Measurements from ENCODE around the gene SLAMF9.

Gene SLAMF9

GRCh38 chr1:159974350-159974965, 20.4 kb upstream of the SLAMF9 start:
- Histone ChIP-seq H3K27me3 (ENCODE audit: low read depth, low read length) (peaks cover 7% of the 10 kb centered on the region), H3K4me3 (ENCODE audit: low read depth in 1 of 2, low read length in 2 of 2) (no peak overlapping the region), H3K36me3 (ENCODE audit: control insufficient read depth in 1 of 2, insufficient read depth in 2 of 2, low read length in 2 of 2) (no peaks in the 10 kb centered on the region), H3K9me3 (ENCODE audit: control insufficient read depth in 1 of 2, low read length in 2 of 2) (no peaks in the 10 kb centered on the region), H3K4me1 (ENCODE audit: control insufficient read depth in 1 of 2, insufficient read depth in 2 of 2, low read length in 2 of 2) (peaks cover 0 to 4% of the 10 kb centered on the region in 2 donors), H3K27ac (ENCODE audit: low read length) (no peak overlapping the region)

GRCh38 chr1:159973350-159973940, 19.4 kb upstream of the SLAMF9 start:
- Histone ChIP-seq H3K36me3 (ENCODE audit: control insufficient read depth in 1 of 2, insufficient read depth in 2 of 2, low read length in 2 of 2) (no peaks in the 10 kb centered on the region), H3K4me3 (ENCODE audit: low read depth in 1 of 2, low read length in 2 of 2) (no peak overlapping the region), H3K27me3 (ENCODE audit: low read depth, low read length) (peaks cover 7% of the 10 kb centered on the region), H3K4me1 (ENCODE audit: control insufficient read depth in 1 of 2, insufficient read depth in 2 of 2, low read length in 2 of 2) (peaks cover 0 to 1% of the 10 kb centered on the region in 2 donors), H3K9me3 (ENCODE audit: control insufficient read depth in 1 of 2, low read length in 2 of 2) (no peaks in the 10 kb centered on the region), H3K27ac (ENCODE audit: low read length) (no peak overlapping the region)

DNA sequence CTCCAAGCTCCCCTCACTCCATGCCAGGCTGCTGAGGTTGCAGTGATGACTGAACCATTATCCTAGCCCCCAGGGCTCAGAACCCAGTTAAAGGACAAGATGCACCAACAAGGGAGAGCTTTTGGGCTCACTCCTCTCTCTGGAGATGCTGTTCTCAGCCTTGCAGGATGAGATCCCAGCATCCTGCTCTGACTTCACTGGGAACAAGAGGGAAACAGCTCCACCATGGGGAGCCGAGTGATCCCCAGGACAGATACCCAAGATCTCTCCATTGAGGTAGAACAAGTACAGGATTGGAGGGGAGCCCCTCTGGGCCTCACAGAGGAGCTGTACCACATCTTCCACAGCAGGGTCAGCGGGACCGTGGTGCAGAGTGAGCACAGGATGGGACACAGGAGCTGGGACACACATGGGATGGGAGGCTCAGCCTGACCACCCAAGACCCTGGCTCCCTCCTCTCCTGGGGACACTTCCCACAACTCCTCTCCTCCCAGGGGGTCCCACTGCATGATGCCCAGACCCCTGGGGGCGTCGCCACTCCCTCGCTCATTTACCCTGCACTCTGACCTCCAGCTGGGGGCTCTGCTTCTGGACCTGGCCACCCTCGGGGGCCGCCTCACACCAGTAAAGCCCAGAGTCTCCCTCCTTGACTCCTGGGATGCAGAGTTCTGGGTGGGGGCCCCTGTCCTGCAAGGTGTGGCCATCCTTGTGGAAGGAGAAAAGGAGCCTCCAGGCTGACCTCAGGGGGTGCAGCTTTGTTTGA, 18.6 kb upstream of the SLAMF9 start:
- Histone ChIP-seq H3K27me3 (ENCODE audit: low read depth, low read length) (peaks cover 7% of the 10 kb centered on the region), H3K4me3 (ENCODE audit: low read depth in 1 of 2, low read length in 2 of 2) (no peak overlapping the region), H3K36me3 (ENCODE audit: control insufficient read depth in 1 of 2, insufficient read depth in 2 of 2, low read length in 2 of 2) (no peaks in the 10 kb centered on the region), H3K4me1 (ENCODE audit: control insufficient read depth in 1 of 2, insufficient read depth in 2 of 2, low read length in 2 of 2) (no peaks in the 10 kb centered on the region), H3K27ac (ENCODE audit: low read length) (no peak overlapping the region), H3K9me3 (ENCODE audit: control insufficient read depth in 1 of 2, low read length in 2 of 2) (no peaks in the 10 kb centered on the region)

GRCh38 chr1:159970932-159971342, 16.9 kb upstream of the SLAMF9 start:
- H3K36me3 ChIP-seq (ENCODE audit: control insufficient read depth in 1 of 2, insufficient read depth in 2 of 2, low read length in 2 of 2) = no peaks in the 10 kb centered on the region
- H3K4me3 ChIP-seq (ENCODE audit: low read depth in 1 of 2, low read length in 2 of 2) = no peak overlapping the region
- H3K9me3 ChIP-seq (ENCODE audit: control insufficient read depth in 1 of 2, low read length in 2 of 2) = no peaks in the 10 kb centered on the region
- H3K4me1 ChIP-seq (ENCODE audit: control insufficient read depth in 1 of 2, insufficient read depth in 2 of 2, low read length in 2 of 2) = no peaks in the 10 kb centered on the region
- H3K27me3 ChIP-seq (ENCODE audit: low read depth, low read length) = peaks cover 7% of the 10 kb centered on the region
- H3K27ac ChIP-seq (ENCODE audit: low read length) = no peak overlapping the region

DNA sequence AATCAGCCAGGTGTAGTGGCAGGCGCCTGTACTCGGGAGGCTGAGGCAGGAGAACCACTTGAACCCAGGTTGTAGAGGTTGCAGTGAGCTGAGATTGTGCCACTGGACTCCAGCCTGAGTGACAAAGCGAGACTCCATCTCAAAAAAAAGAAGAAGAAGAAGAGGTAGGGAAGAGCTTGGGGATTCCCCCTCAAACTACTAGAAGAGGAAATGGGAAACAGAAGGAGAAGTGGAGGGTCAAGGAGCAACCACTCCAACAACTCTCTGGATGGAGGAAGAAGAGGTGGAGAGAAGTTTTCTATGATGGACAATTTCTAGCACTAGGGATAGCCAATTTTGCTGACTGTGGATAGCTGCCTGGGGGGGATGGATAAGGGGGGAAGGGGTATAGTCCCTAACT, 14.9 kb upstream of the SLAMF9 start:
- H3K36me3 ChIP-seq (ENCODE audit: control insufficient read depth in 1 of 2, insufficient read depth in 2 of 2, low read length in 2 of 2) = no peaks in the 10 kb centered on the region
- H3K4me1 ChIP-seq (ENCODE audit: control insufficient read depth in 1 of 2, insufficient read depth in 2 of 2, low read length in 2 of 2) = no peaks in the 10 kb centered on the region
- no peaks in the 10 kb centered on the region for H3K27me3 ChIP-seq (ENCODE audit: low read depth, low read length)
- no peaks in the 10 kb centered on the region for H3K9me3 ChIP-seq (ENCODE audit: control insufficient read depth in 1 of 2, low read length in 2 of 2)
- no peak overlapping the region for H3K27ac ChIP-seq (ENCODE audit: low read length)
- H3K4me3 ChIP-seq (ENCODE audit: low read depth in 1 of 2, low read length in 2 of 2) = no peak overlapping the region

- no peak overlapping the region for H3K4me3 ChIP-seq (ENCODE audit: low read depth in 1 of 2, low read length in 2 of 2)
Measured at GRCh38 chr1:159965263-159965662, 11.2 kb upstream of the SLAMF9 start.

GRCh38 chr1:159964144-159964543, 10.1 kb upstream of the SLAMF9 start:
- no peaks in the 10 kb centered on the region for H3K4me1 ChIP-seq (ENCODE audit: control insufficient read depth in 1 of 2, insufficient read depth in 2 of 2, low read length in 2 of 2)
- no peaks in the 10 kb centered on the region for H3K9me3 ChIP-seq (ENCODE audit: control insufficient read depth in 1 of 2, low read length in 2 of 2)
- H3K27me3 ChIP-seq (ENCODE audit: low read depth, low read length) = no peaks in the 10 kb centered on the region
- H3K4me3 ChIP-seq (ENCODE audit: low read depth in 1 of 2, low read length in 2 of 2) = no peak overlapping the region
- H3K27ac ChIP-seq (ENCODE audit: low read length) = no peak overlapping the region
- H3K36me3 ChIP-seq (ENCODE audit: control insufficient read depth in 1 of 2, insufficient read depth in 2 of 2, low read length in 2 of 2) = no peaks in the 10 kb centered on the region

More at GRCh38 chr1:159965263-159965662, 11.2 kb upstream of the SLAMF9 start:
- Histone ChIP-seq H3K27me3 (ENCODE audit: low read depth, low read length) (no peaks in the 10 kb centered on the region), H3K4me1 (ENCODE audit: control insufficient read depth in 1 of 2, insufficient read depth in 2 of 2, low read length in 2 of 2) (no peaks in the 10 kb centered on the region), H3K27ac (ENCODE audit: low read length) (no peak overlapping the region), H3K36me3 (ENCODE audit: control insufficient read depth in 1 of 2, insufficient read depth in 2 of 2, low read length in 2 of 2) (no peaks in the 10 kb centered on the region), H3K9me3 (ENCODE audit: control insufficient read depth in 1 of 2, low read length in 2 of 2) (no peaks in the 10 kb centered on the region)

DNA sequence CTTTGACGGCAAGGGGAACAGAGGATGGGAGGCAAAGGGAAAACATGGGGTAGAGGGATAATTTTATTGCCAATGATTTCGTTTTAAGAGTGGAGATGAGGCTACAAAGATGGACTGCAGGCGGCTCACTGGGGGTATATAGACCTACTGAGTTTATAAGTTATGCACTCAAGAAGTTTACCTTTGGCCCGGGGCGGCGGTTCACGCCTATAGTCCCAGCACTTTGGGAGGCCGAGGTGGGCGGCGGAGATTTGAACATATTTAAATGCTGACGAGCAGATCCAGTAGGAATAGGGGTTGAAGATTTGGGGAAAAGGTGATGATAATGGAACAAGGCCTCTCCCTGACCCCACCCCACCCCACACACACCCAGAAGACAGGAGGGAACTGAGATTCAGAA, 8.1 kb upstream of the SLAMF9 start:
- H3K4me1 ChIP-seq (ENCODE audit: control insufficient read depth in 1 of 2, insufficient read depth in 2 of 2, low read length in 2 of 2) = no peaks in the 10 kb centered on the region
- H3K27ac ChIP-seq (ENCODE audit: low read length) = no peak overlapping the region
- no peaks in the 10 kb centered on the region for H3K27me3 ChIP-seq (ENCODE audit: low read depth, low read length)
- H3K36me3 ChIP-seq (ENCODE audit: control insufficient read depth in 1 of 2, insufficient read depth in 2 of 2, low read length in 2 of 2) = no peaks in the 10 kb centered on the region
- no peaks in the 10 kb centered on the region for H3K9me3 ChIP-seq (ENCODE audit: control insufficient read depth in 1 of 2, low read length in 2 of 2)
- no peak overlapping the region for H3K4me3 ChIP-seq (ENCODE audit: low read depth in 1 of 2, low read length in 2 of 2)

DNA sequence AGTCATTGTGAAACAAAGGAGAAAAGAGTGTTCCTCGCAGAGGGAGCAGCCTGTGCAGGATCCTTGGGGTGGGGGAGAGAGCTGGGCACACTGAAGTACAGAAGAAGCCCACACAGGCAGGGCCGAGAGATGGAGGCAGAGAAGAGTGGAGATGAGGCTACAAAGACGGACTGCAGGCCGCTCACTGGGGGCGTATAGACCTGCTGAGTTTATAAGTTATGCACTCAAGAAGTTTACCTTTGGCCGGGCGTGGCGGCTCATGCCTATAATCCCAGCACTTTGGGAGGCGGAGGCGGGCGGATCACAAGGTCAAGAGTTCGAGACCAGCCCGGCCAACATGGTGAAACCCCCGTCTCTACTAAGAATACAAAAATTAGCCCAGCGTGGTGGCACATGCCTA, 7.6 kb upstream of the SLAMF9 start:
- Histone ChIP-seq H3K27me3 (ENCODE audit: low read depth, low read length) (no peaks in the 10 kb centered on the region), H3K9me3 (ENCODE audit: control insufficient read depth in 1 of 2, low read length in 2 of 2) (no peaks in the 10 kb centered on the region), H3K36me3 (ENCODE audit: control insufficient read depth in 1 of 2, insufficient read depth in 2 of 2, low read length in 2 of 2) (no peaks in the 10 kb centered on the region), H3K4me1 (ENCODE audit: control insufficient read depth in 1 of 2, insufficient read depth in 2 of 2, low read length in 2 of 2) (no peaks in the 10 kb centered on the region), H3K4me3 (ENCODE audit: low read depth in 1 of 2, low read length in 2 of 2) (peak overlapping the region in 1 of 2 donors; percentile 37), H3K27ac (ENCODE audit: low read length) (peak overlapping the region; percentile 79)

- Histone ChIP-seq H3K4me3 (ENCODE audit: low read depth in 1 of 2, low read length in 2 of 2) (peak overlapping the region in 1 of 2 donors; percentile 37), H3K27ac (ENCODE audit: low read length) (peak overlapping the region; percentile 79), H3K9me3 (ENCODE audit: control insufficient read depth in 1 of 2, low read length in 2 of 2) (no peaks in the 10 kb centered on the region)
Measured at GRCh38 chr1:159960721-159961381, 6.8 kb upstream of the SLAMF9 start.

GRCh38 chr1:159959451-159959850, 5.4 kb upstream of the SLAMF9 start:
- Histone ChIP-seq H3K4me1 (ENCODE audit: control insufficient read depth in 1 of 2, insufficient read depth in 2 of 2, low read length in 2 of 2) (no peaks in the 10 kb centered on the region), H3K36me3 (ENCODE audit: control insufficient read depth in 1 of 2, insufficient read depth in 2 of 2, low read length in 2 of 2) (no peaks in the 10 kb centered on the region), H3K4me3 (ENCODE audit: low read depth in 1 of 2, low read length in 2 of 2) (no peak overlapping the region), H3K27ac (ENCODE audit: low read length) (no peak overlapping the region), H3K9me3 (ENCODE audit: control insufficient read depth in 1 of 2, low read length in 2 of 2) (no peaks in the 10 kb centered on the region), H3K27me3 (ENCODE audit: low read depth, low read length) (no peaks in the 10 kb centered on the region)

More at GRCh38 chr1:159960721-159961381, 6.8 kb upstream of the SLAMF9 start:
- H3K4me1 ChIP-seq (ENCODE audit: control insufficient read depth in 1 of 2, insufficient read depth in 2 of 2, low read length in 2 of 2) = no peaks in the 10 kb centered on the region
- H3K27me3 ChIP-seq (ENCODE audit: low read depth, low read length) = no peaks in the 10 kb centered on the region
- no peaks in the 10 kb centered on the region for H3K36me3 ChIP-seq (ENCODE audit: control insufficient read depth in 1 of 2, insufficient read depth in 2 of 2, low read length in 2 of 2)
